H1 (cell line): ENCODE measurements around the gene SPACA5. TPM values are rescaled to one million over a fixed set of nuclear protein-coding genes. Genes with fewer than 3 reads are reported as not detected.
A peak's percentile ranks its signal among the peaks of the same experiment; 100 is the strongest.
"Not testable (repeated sequence)": the region's sequence is repeated elsewhere in the genome, so short reads cannot be mapped to it uniquely, and the experiment has no call there.

Experiments used
- CTCF ChIA-PET: fragments of 300-600 bp; sonication (Branson Sonifier 250); formaldehyde crosslinking; loops from one replicate; lab custom pipeline; 2021; ENCODE audit not compliant: partially characterized antibody; lab: Charles Lee
- POLR2A ChIA-PET: fragments of 300-600 bp; sonication (Branson Sonifier 250); formaldehyde crosslinking; loops from one replicate; lab custom pipeline; 2021; ENCODE audit warnings: inconsistent platforms; ENCODE audit not compliant: partially characterized antibody; lab: Charles Lee
- DNase-seq, 2 experiments: peaks; one replicate each; pipeline versions ENCODE4 v3.0.0 to v3.0.0-alpha.2; 2010 to 2022; ENCODE audit warnings: low spot score in 2 of 2, low read depth in 1 of 2, mixed read lengths in 1 of 2
- FAIRE-seq: peaks from 2 replicates; lab custom pipeline; 2011; peaks lifted over from hg19 to GRCh38; lab: Jason Lieb, UNC
- H2AFZ ChIP-seq: 2 replicates; pipeline ENCODE4 v1.8.1; 2012; ENCODE audit warnings: low read length, inconsistent platforms
- H2AK5ac ChIP-seq: 2 replicates; pipeline ENCODE4 v1.6.1; 2013; ENCODE audit warnings: low read depth, low read length
- H2BK120ac ChIP-seq: replicated peaks from 2 replicates; pipeline ENCODE3; 2013; ENCODE audit warnings: low read depth, low read length, inconsistent platforms
- H2BK12ac ChIP-seq: 2 replicates; pipeline ENCODE4 v1.6.1; 2013; ENCODE audit warnings: low read depth, low read length
- H2BK15ac ChIP-seq: 2 replicates; pipeline ENCODE4 v1.6.1; 2013; ENCODE audit warnings: low read length
- H2BK20ac ChIP-seq: 2 replicates; pipeline ENCODE4 v1.6.1; 2013; ENCODE audit warnings: low read length
- H2BK5ac ChIP-seq: 2 replicates; pipeline ENCODE4 v1.6.1; 2013; ENCODE audit warnings: low read depth, low read length
- H3K14ac ChIP-seq: 2 replicates; pipeline ENCODE4 v1.6.1; 2013; ENCODE audit warnings: inconsistent platforms; ENCODE audit not compliant: insufficient read length
- H3K18ac ChIP-seq: 2 replicates; pipeline ENCODE4 v1.6.1; 2013; ENCODE audit warnings: low read length; ENCODE audit errors: extremely low read depth
- H3K23ac ChIP-seq: 2 replicates; pipeline ENCODE4 v1.6.1; 2013; ENCODE audit warnings: inconsistent platforms; ENCODE audit not compliant: insufficient read length
- H3K23me2 ChIP-seq: 2 replicates; pipeline ENCODE4 v1.6.1; 2013; ENCODE audit warnings: low read depth, low read length
- H3K27ac ChIP-seq: 2 replicates; pipeline ENCODE4 v1.6.1; 2011; ENCODE audit warnings: low read depth, low read length, inconsistent platforms
- H3K27me3 ChIP-seq, 4 experiments: replicated peaks in 1 of 4; 1 replicate in 1 of 4; 2 replicates in 3 of 4; pipeline versions ENCODE4 v1.6.1 to v1.8.1; 2011 to 2013; ENCODE audit warnings: low read length in 3 of 4, mild to moderate bottlenecking in 3 of 4, inconsistent platforms in 2 of 4, mixed read lengths in 2 of 4, moderate library complexity in 1 of 4; ENCODE audit not compliant: control insufficient read depth in 3 of 4, insufficient read depth in 3 of 4; ENCODE audit errors: extremely low read depth in 1 of 4
- H3K36me3 ChIP-seq, 4 experiments: 2 replicates each; pipeline versions ENCODE4 v1.6.1 to v1.8.1; 2011 to 2013; ENCODE audit warnings: mild to moderate bottlenecking in 4 of 4, low read length in 3 of 4, moderate library complexity in 2 of 4, control low read depth in 1 of 4, inconsistent platforms in 1 of 4; ENCODE audit not compliant: insufficient read depth in 4 of 4, control insufficient read depth in 2 of 4
- H3K4ac ChIP-seq: replicated peaks from 2 replicates; pipeline ENCODE3; 2013; ENCODE audit warnings: low read length, low read depth, mixed read lengths, inconsistent platforms; ENCODE audit not compliant: insufficient read length
- H3K4me1 ChIP-seq, 4 experiments: replicated peaks in 1 of 4; 1 replicate in 1 of 4; 2 replicates in 3 of 4; pipeline versions ENCODE4 v1.6.1 to v1.8.1; 2011 to 2013; ENCODE audit warnings: low read length in 3 of 4, inconsistent platforms in 2 of 4, mixed read lengths in 1 of 4; ENCODE audit not compliant: insufficient read depth in 4 of 4, control insufficient read depth in 3 of 4
- H3K4me2 ChIP-seq, 2 experiments: 2 replicates each; pipeline versions ENCODE4 v1.6.1 to v1.8.1; 2011 to 2013; ENCODE audit warnings: low read depth in 2 of 2, low read length in 2 of 2, control low read depth in 1 of 2, inconsistent platforms in 1 of 2, mild to moderate bottlenecking in 1 of 2; ENCODE audit not compliant: insufficient read depth in 1 of 2
- H3K4me3 ChIP-seq, 4 experiments: fragments of 200-600, 300-600 bp in 1 of 4; sonication (generic), shearing (Covaris generic), sonication (Bioruptor Twin) in 1 of 4; 2 replicates each; pipeline versions ENCODE4 v1.5.1 to v1.8.1; 2011 to 2016; ENCODE audit warnings: low read length in 4 of 4, low read depth in 3 of 4, control low read depth in 2 of 4, inconsistent platforms in 2 of 4, mild to moderate bottlenecking in 2 of 4, mixed read lengths in 1 of 4, moderate library complexity in 1 of 4; ENCODE audit not compliant: insufficient read depth in 2 of 4; ENCODE audit errors: extremely low read depth in 1 of 4
- H3K56ac ChIP-seq: replicated peaks from 2 replicates; pipeline ENCODE3; 2013; ENCODE audit warnings: low read depth, mild to moderate bottlenecking, mixed read lengths, low read length, inconsistent platforms; ENCODE audit not compliant: insufficient read length
- H3K79me1 ChIP-seq: 2 replicates; pipeline ENCODE4 v1.6.1; 2013; ENCODE audit warnings: low read depth, low read length, control low read depth
- H3K79me2 ChIP-seq, 2 experiments: 2 replicates each; pipeline versions ENCODE4 v1.6.1 to v1.8.1; 2012 to 2013; ENCODE audit warnings: low read length in 2 of 2, mild to moderate bottlenecking in 2 of 2, inconsistent platforms in 1 of 2; ENCODE audit not compliant: insufficient read depth in 2 of 2, control insufficient read depth in 1 of 2
- H3K9ac ChIP-seq, 4 experiments: replicated peaks in 1 of 4; 1 replicate in 1 of 4; 2 replicates in 3 of 4; pipeline versions ENCODE4 v1.6.1 to v1.8.1; 2011 to 2013; ENCODE audit warnings: low read depth in 3 of 4, low read length in 3 of 4, control low read depth in 2 of 4, mild to moderate bottlenecking in 2 of 4, moderate library complexity in 2 of 4, inconsistent platforms in 1 of 4; ENCODE audit errors: extremely low read depth in 1 of 4
- H3K9me3 ChIP-seq, 2 experiments: 2 replicates each; pipeline versions ENCODE4 v1.6.1 to v1.8.1; 2012 to 2013; ENCODE audit warnings: mild to moderate bottlenecking in 2 of 2, moderate library complexity in 2 of 2, control low read depth in 1 of 2, inconsistent platforms in 1 of 2, low read depth in 1 of 2, low read length in 1 of 2, mixed read lengths in 1 of 2; ENCODE audit not compliant: insufficient read depth in 2 of 2
- H4K20me1 ChIP-seq, 2 experiments: replicated peaks in 1 of 2; 2 replicates each; pipeline versions ENCODE3 to v1.8.1; 2011 to 2013; ENCODE audit warnings: inconsistent platforms in 2 of 2, low read length in 2 of 2, mild to moderate bottlenecking in 1 of 2; ENCODE audit not compliant: insufficient read depth in 2 of 2, control insufficient read depth in 1 of 2
- H4K5ac ChIP-seq: 2 replicates; pipeline ENCODE4 v1.6.1; 2013; ENCODE audit warnings: low read length, low read depth, mixed read lengths, inconsistent platforms; ENCODE audit not compliant: insufficient read length
- H4K8ac ChIP-seq: 2 replicates; pipeline ENCODE4 v1.8.0; 2013; ENCODE audit warnings: mild to moderate bottlenecking, moderate library complexity, low read length, inconsistent platforms; ENCODE audit not compliant: insufficient read depth; ENCODE audit errors: extremely low read depth
- H4K91ac ChIP-seq: replicated peaks from 2 replicates; pipeline ENCODE3; 2013; ENCODE audit warnings: low read length, mixed read lengths, inconsistent platforms; ENCODE audit not compliant: insufficient read length
- ATF2 ChIP-seq: IDR thresholded peaks from 2 replicates; pipeline ENCODE4 v1.6.1; 2012; ENCODE audit warnings: low read length, inconsistent platforms
- TBP ChIP-seq: IDR thresholded peaks from 2 replicates; pipeline ENCODE4 v1.6.1; 2011; ENCODE audit warnings: low read depth, low read length, improper control_type of control experiment
- YY1 ChIP-seq: IDR thresholded peaks from 2 replicates; pipeline ENCODE4 v1.6.1; 2011; ENCODE audit warnings: low read depth, mild to moderate bottlenecking, low read length
- WGBS, 2 experiments: shearing (Covaris generic) in 1 of 2; methylation state at CpG; one replicate each; pipeline versions ENCODE4 v1.1.6 to v1.1.7; 2013 to 2015; ENCODE audit warnings: low lambda C conversion rate in 2 of 2, mixed read lengths in 2 of 2, inconsistent platforms in 1 of 2, low coverage in 1 of 2, missing lambda C conversion rate in 1 of 2; ENCODE audit not compliant: insufficient replicate concordance in 2 of 2, insufficient coverage in 1 of 2, insufficient read length in 1 of 2; ENCODE audit errors: extremely low coverage in 1 of 2, missing lambda C conversion rate in 1 of 2; 5-methylcytosine and 5-hydroxymethylcytosine counted together
- polyA plus RNA-seq, 7 experiments: library from polyadenylated mRNA; depleted of rRNA in 3 of 7; stranded (reverse) in 5 of 7; unstranded in 2 of 7; fragments of >200 nt in 5 of 7; fragments of 200-250 nt in 2 of 7; gene quantifications; 1 replicate in 5 of 7; 2 replicates in 1 of 7; 4 replicates in 1 of 7; pipeline versions ENCODE4 v1.2.1 to v1.2.3, GENCODE V29; 2011 to 2013; ENCODE audit warnings: missing spikeins in 2 of 7, mixed read lengths in 2 of 7
- total RNA-seq: library from RNA; stranded (reverse); fragmentation: NEBNext Ultra II Directional; extraction: Animal tissue kit (Norgen Biotek cat#: 25700); gene quantifications from 2 replicates; pipeline ENCODE4 v1.2.1, GENCODE V29; 2021

The SPACA5 gene
- total and polyA plus RNA-seq, 2 of the 8 experiments (the other 6 are each of a cell fraction or from before 2014, with no cell fraction given): 0.26 TPM; not detected in 1

- peak; percentile 77 for TF ChIP-seq ATF2
- TF ChIP-seq YY1: peak; percentile 93
- TF ChIP-seq TBP: peak; percentile 54; the same call in 1 of the 2 replicates
Measured at GRCh38 chrX:48003758-48004457, 2.9 kb upstream of the SPACA5 start, which contains the start of gene ZNF182 (continued).

- H3K23ac ChIP-seq, H3K4ac ChIP-seq, H2BK20ac ChIP-seq, H2BK15ac ChIP-seq, H2BK12ac ChIP-seq, H3K23me2 ChIP-seq, CTCF ChIA-PET, H4K5ac ChIP-seq, DNase-seq, H3K27me3 ChIP-seq, H2AK5ac ChIP-seq, H3K4me3 ChIP-seq, H3K4me1 ChIP-seq, H3K9ac ChIP-seq, H3K56ac ChIP-seq, H4K20me1 ChIP-seq, H3K79me1 ChIP-seq, H4K8ac ChIP-seq, H3K14ac ChIP-seq, H3K27ac ChIP-seq, H3K18ac ChIP-seq, H3K4me2 ChIP-seq, H3K9me3 ChIP-seq, H4K91ac ChIP-seq, H2BK5ac ChIP-seq, POLR2A ChIA-PET, H3K36me3 ChIP-seq, H2AFZ ChIP-seq, FAIRE-seq, H2BK120ac ChIP-seq, H3K79me2 ChIP-seq: not testable (repeated sequence)
- no CpG with 5 or more reads among the region's 2 CpGs for WGBS, 2 experiments
Measured at GRCh38 chrX:48009445-48009960, 2.7 kb downstream of the SPACA5 start.
